HG03095 (cell line): ENCODE results near the gene PLD5.

ENCODE experiments used
- ATAC-seq: cut with Tn5 transposase; IDR thresholded peaks from one replicate; pipeline ENCODE4 v1.9.1; 2021; ENCODE audit warnings: moderate library complexity; ENCODE audit not compliant: unreplicated experiment

PLD5 gene

GRCh38 chr1:242524571-242525359, at the start of gene PLD5:
Gene PLD5 (minus strand): TSS chr1:242524697.
- ATAC-seq = no peak

GRCh38 chr1:242569867-242570266, 45.4 kb upstream of the PLD5 start:
- no peak for ATAC-seq

- ATAC-seq = no peak
These were observed 44.2 kb upstream of the PLD5 start for GRCh38 chr1:242568666-242569065.

- ATAC-seq = no peak
These were observed 43.1 kb upstream of the PLD5 start for GRCh38 chr1:242567596-242567995.

GRCh38 chr1:242556759-242557158, 32.3 kb upstream of the PLD5 start:
- ATAC-seq = no peak

GRCh38 chr1:242556276-242556675, 31.8 kb upstream of the PLD5 start:
- no peak for ATAC-seq

- no peak for ATAC-seq
These were observed 30.1 kb upstream of the PLD5 start for GRCh38 chr1:242554577-242554976.

GRCh38 chr1:242546849-242547729, 22.6 kb upstream of the PLD5 start:
- ATAC-seq = no peak

- no peak for ATAC-seq
These were observed 21.9 kb upstream of the PLD5 start for GRCh38 chr1:242546441-242546840.

GRCh38 chr1:242544071-242544470, 19.6 kb upstream of the PLD5 start:
- no peak for ATAC-seq

- no peak for ATAC-seq
These were observed 17.8 kb upstream of the PLD5 start for GRCh38 chr1:242542271-242542670.

- ATAC-seq = no peak
These were observed 11.5 kb upstream of the PLD5 start for GRCh38 chr1:242535986-242536385.

GRCh38 chr1:242534753-242535152, 10.3 kb upstream of the PLD5 start:
- no peak for ATAC-seq

- no peak for ATAC-seq
These were observed 6.3 kb upstream of the PLD5 start for GRCh38 chr1:242530761-242531160.

GRCh38 chr1:242525769-242526168, 1.3 kb upstream of the PLD5 start:
- ATAC-seq = no peak

GRCh38 chr1:242525360-242525722, 844 bp upstream of the PLD5 start:
- no peak for ATAC-seq

GRCh38 chr1:242523719-242524570, 552 bp downstream of the PLD5 start:
- no peak for ATAC-seq

GRCh38 chr1:242522996-242523718, 1.3 kb downstream of the PLD5 start:
- ATAC-seq = no peak

GRCh38 chr1:242522304-242522945, 2.1 kb downstream of the PLD5 start:
- ATAC-seq = no peak

- no peak for ATAC-seq
These were observed 8.9 kb downstream of the PLD5 start for GRCh38 chr1:242515555-242515954.
